Measurements from ENCODE around the gene RNF166.
A peak's percentile ranks its signal among the peaks of the same experiment; 100 is the strongest.

RNF166 gene

GRCh38 chr16:88739139-88739976, 33.1 kb upstream of the RNF166 start:
- DNase-seq (ENCODE audit: low read depth), result no peak

GRCh38 chr16:88738151-88739084, 32.2 kb upstream of the RNF166 start:
- DNase-seq (ENCODE audit: low read depth), result no peak

- DNase-seq (ENCODE audit: low read depth), result peak; percentile 28
These were observed 31.3 kb upstream of the RNF166 start for GRCh38 chr16:88737298-88738150.

- DNase-seq (ENCODE audit: low read depth), result no peak
These were observed 30.3 kb upstream of the RNF166 start for GRCh38 chr16:88736496-88736895.

GRCh38 chr16:88736088-88736487, 29.9 kb upstream of the RNF166 start:
- no peak for DNase-seq (ENCODE audit: low read depth)

GRCh38 chr16:88735616-88736015, 29.4 kb upstream of the RNF166 start:
- DNase-seq (ENCODE audit: low read depth), result no peak

GRCh38 chr16:88735121-88735520, 28.9 kb upstream of the RNF166 start:
- no peak for DNase-seq (ENCODE audit: low read depth)

- DNase-seq (ENCODE audit: low read depth), result no peak
These were observed 28.1 kb upstream of the RNF166 start for GRCh38 chr16:88734361-88734728.

- no peak for DNase-seq (ENCODE audit: low read depth)
These were observed 27.6 kb upstream of the RNF166 start for GRCh38 chr16:88733630-88734360.

- DNase-seq (ENCODE audit: low read depth), result no peak
These were observed 26.7 kb upstream of the RNF166 start for GRCh38 chr16:88732961-88733294.

GRCh38 chr16:88732172-88732960, 26.2 kb upstream of the RNF166 start:
- no peak for DNase-seq (ENCODE audit: low read depth)

GRCh38 chr16:88731699-88732098, 25.5 kb upstream of the RNF166 start:
- no peak for DNase-seq (ENCODE audit: low read depth)

- no peak for DNase-seq (ENCODE audit: low read depth)
These were observed 24.7 kb upstream of the RNF166 start for GRCh38 chr16:88730632-88731607.

- no peak for DNase-seq (ENCODE audit: low read depth)
These were observed 21.7 kb upstream of the RNF166 start for GRCh38 chr16:88727871-88728270.

GRCh38 chr16:88726981-88727380, 20.8 kb upstream of the RNF166 start:
- DNase-seq (ENCODE audit: low read depth), result no peak

GRCh38 chr16:88726408-88726749, 20.2 kb upstream of the RNF166 start:
- DNase-seq (ENCODE audit: low read depth), result no peak

- no peak for DNase-seq (ENCODE audit: low read depth)
These were observed 19.6 kb upstream of the RNF166 start for GRCh38 chr16:88725609-88726407.

- no peak for DNase-seq (ENCODE audit: low read depth)
These were observed 18.8 kb upstream of the RNF166 start for GRCh38 chr16:88724855-88725555.

Measured in stimulated activated CD4-positive, alpha-beta T cell treated with anti-CD3 and anti-CD28 coated beads, Interleukin-2, amount 100 ng/mL, for 4 hours (primary cell).